Lower lobe of right lung (tissue), 2 donors: ENCODE data around the gene OTUB1. TPM values are rescaled to one million over a fixed set of nuclear protein-coding genes. Genes with fewer than 3 reads are reported as not detected.
A peak's percentile ranks its signal among the peaks of the same experiment; 100 is the strongest.

Experiments
- ATAC-seq, 2 donors: fragments of 200-7000 bp; cut with Tn5 transposase; one replicate each; pipeline ENCODE4 v1.9.1; 2020 to 2022; ENCODE audit warnings: mild to moderate bottlenecking in 2 of 2, moderate library complexity in 2 of 2
- DNase-seq: peaks from one replicate; pipeline ENCODE4 v3.0.0-alpha.2; 2020
- H3K27ac ChIP-seq: fragments of 200-600 bp; one replicate; pipeline ENCODE4 v1.8.0; 2022
- H3K27me3 ChIP-seq: fragments of 200-600 bp; one replicate; pipeline ENCODE4 v1.8.0; 2022; ENCODE audit warnings: low read depth
- H3K36me3 ChIP-seq: fragments of 200-600 bp; one replicate; pipeline ENCODE4 v1.8.0; 2022; ENCODE audit warnings: mild to moderate bottlenecking
- H3K4me1 ChIP-seq: fragments of 200-600 bp; one replicate; pipeline ENCODE4 v1.8.0; 2022
- H3K4me3 ChIP-seq: fragments of 200-600 bp; one replicate; pipeline ENCODE4 v1.8.0; 2022; ENCODE audit warnings: mild to moderate bottlenecking
- H3K9me3 ChIP-seq: fragments of 200-600 bp; one replicate; pipeline ENCODE4 v1.8.0; 2022
- intact Hi-C: fragments of 100-400 bp; cut with DNase I; formaldehyde crosslinking; loops from one replicate; pipeline ENCODE4 v1.11.0; 2022
- total RNA-seq: library from RNA; stranded (reverse); fragmentation: NEBNext Ultra II Directional; extraction: Animal tissue kit (Norgen Biotek cat#: 25700); gene quantifications from one replicate; pipeline ENCODE4 v1.2.1, GENCODE V29; 2021
- TF ChIP-seq, protein P1 (sequence below): fragments of 200-600 bp; IDR thresholded peaks from one replicate; pipeline ENCODE4 v1.8.0; 2022; ENCODE audit warnings: antibody characterized with exemption, mild to moderate bottlenecking
- donor health status: DM: no; HTN: yes; CAD: no; lungs with severe emphysema.

The OTUB1 gene
- total RNA-seq, 1 donor from 2014 or later: 61.9 TPM

DNA sequence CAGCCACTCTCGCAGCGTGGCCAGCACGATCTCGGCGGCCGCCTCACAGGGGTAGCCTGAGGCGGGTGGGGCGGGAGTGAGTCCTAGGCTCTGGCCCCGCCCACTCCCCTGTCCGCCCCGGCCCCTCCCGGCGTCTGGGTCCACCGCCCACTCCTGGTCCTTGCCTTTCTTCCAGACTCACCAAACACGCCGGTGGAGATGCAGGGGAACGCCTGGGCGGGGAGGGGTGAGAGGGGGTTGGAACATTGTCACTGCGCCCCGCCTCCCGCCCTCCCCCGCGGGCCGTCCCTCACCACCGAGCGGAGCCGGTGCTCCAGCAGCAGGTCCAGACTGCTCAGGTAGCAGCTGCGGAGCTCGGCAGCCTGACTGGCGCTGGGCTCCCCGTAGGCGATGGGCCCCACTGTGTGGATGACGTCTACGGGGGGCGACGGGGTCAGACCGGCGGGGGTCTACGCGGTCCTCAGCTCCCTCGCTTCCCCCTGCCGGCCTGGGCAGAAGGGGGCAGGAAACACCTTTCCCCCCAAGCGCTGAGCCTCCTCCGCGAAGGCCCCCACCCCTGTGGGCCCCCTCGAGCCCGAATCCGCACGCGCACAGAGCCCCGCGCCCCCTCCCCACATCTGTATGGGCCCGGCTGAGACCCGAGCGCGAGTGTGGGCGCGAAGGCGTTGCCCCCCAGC, 13.2 kb downstream of the OTUB1 start:
- H3K4me1 ChIP-seq: peaks cover 35% of the 10 kb centered on the region
- no peak overlapping the region for H3K27ac ChIP-seq
- DNase-seq: peak; percentile 63
- peak; percentile 48 to 52 for ATAC-seq
- H3K36me3 ChIP-seq: peaks cover 42% of the 10 kb centered on the region
- TF ChIP-seq, protein P1, sequence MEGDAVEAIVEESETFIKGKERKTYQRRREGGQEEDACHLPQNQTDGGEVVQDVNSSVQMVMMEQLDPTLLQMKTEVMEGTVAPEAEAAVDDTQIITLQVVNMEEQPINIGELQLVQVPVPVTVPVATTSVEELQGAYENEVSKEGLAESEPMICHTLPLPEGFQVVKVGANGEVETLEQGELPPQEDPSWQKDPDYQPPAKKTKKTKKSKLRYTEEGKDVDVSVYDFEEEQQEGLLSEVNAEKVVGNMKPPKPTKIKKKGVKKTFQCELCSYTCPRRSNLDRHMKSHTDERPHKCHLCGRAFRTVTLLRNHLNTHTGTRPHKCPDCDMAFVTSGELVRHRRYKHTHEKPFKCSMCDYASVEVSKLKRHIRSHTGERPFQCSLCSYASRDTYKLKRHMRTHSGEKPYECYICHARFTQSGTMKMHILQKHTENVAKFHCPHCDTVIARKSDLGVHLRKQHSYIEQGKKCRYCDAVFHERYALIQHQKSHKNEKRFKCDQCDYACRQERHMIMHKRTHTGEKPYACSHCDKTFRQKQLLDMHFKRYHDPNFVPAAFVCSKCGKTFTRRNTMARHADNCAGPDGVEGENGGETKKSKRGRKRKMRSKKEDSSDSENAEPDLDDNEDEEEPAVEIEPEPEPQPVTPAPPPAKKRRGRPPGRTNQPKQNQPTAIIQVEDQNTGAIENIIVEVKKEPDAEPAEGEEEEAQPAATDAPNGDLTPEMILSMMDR: no peak
- peaks cover 9% of the 10 kb centered on the region for H3K27me3 ChIP-seq
- no peaks in the 10 kb centered on the region for H3K9me3 ChIP-seq
- intact Hi-C loops: loop anchor here (5.0 kb wide), 1 partner anchor 148 kb away; no protein-coding TSS in a partner anchor
- H3K4me3 ChIP-seq: peak overlapping the region; percentile 47

DNA sequence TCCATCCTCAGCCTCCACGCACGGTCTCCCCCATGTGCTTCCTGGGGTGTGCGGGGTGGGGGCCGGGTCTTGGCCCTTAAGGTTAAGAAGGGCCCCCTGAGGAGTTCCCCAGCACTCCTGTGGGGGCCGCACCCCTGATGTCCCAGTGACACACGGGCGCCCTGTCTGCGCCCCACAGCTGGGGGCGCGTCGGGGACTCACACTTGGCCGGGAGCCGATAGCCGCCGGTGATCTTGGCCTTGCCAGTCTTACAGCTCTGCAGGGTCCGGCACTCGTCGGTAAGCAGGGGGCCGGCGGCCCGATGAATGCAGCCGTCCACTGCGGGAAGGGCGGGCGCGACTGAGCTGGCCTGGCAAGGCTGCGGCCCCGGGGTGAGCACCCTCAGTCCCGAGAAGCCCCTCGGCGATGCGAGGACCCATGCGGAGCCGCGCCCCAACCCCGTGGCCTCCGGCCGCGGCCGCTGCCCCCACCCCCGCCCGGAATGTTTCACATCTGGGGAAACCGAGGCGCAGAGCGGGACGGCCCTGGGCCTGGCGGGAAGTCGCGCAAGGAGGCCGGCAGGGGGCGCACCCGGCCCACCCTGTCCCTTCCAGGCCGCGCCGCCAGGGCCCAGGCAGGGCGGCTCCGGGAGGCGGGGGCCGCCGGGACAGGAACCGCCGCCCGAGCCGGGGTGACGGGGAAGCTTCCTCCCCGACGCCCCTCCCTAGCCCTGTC, 13.9 kb downstream of the OTUB1 start:
- DNase-seq: peak; percentile 74
- intact Hi-C loops: loop anchor here (5.0 kb wide), 1 partner anchor 147 kb away; no protein-coding TSS in a partner anchor
- TF ChIP-seq, protein P1: peak; percentile 80
- Histone ChIP-seq H3K9me3 (no peaks in the 10 kb centered on the region), H3K27me3 (peaks cover 9% of the 10 kb centered on the region), H3K4me1 (peaks cover 35% of the 10 kb centered on the region), H3K36me3 (peaks cover 35% of the 10 kb centered on the region), H3K27ac (no peak overlapping the region), H3K4me3 (peak overlapping the region; percentile 47)
- peak; percentile 88 to 89 for ATAC-seq

DNA sequence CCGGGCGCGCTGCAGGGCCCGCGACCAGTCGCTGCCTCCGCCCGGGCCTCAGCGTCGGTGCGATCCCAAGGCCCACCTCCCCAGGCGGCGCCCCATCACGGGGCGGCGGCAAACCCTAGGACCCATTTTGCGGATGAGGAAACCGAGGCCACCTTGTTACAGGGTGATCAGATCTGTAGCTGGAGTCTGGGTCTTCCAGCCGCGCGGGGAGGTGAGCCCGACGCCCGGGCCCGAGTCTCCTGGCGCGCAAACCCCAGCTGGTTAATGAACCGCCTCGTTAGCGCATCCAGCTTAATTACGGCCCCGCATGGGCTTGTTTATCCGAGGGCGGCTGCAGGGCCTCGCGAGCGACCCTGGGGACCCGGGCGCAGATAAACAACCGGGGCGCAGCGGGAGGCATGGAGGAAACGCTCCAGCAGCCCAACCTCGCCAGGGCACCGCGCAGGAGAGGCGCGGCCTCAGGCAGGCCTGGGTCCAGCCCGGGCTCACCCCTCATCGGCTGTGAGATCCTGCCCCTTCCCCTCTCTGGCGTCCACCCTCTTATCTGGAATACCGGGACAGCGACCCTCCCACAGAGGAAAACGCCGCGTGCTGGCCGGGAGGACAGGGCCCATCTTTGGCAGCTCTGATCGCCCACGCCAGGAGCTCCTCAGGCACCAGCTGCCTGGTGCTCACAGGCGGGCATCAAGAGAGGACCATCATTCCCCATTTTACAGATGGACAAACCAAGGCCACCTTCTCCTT, 14.7 kb downstream of the OTUB1 start:
- H3K4me3 ChIP-seq: peak overlapping the region; percentile 47
- intact Hi-C loops: loop anchor here (5.0 kb wide), 1 partner anchor 146 kb away; no protein-coding TSS in a partner anchor
- H3K9me3 ChIP-seq: no peaks in the 10 kb centered on the region
- ATAC-seq (no peak), DNase-seq (peak; percentile 47)
- TF ChIP-seq, protein P1: peak; percentile 16
- peaks cover 9% of the 10 kb centered on the region for H3K27me3 ChIP-seq
- no peak overlapping the region for H3K27ac ChIP-seq
- H3K4me1 ChIP-seq: peaks cover 35% of the 10 kb centered on the region
- peaks cover 29% of the 10 kb centered on the region for H3K36me3 ChIP-seq

DNA sequence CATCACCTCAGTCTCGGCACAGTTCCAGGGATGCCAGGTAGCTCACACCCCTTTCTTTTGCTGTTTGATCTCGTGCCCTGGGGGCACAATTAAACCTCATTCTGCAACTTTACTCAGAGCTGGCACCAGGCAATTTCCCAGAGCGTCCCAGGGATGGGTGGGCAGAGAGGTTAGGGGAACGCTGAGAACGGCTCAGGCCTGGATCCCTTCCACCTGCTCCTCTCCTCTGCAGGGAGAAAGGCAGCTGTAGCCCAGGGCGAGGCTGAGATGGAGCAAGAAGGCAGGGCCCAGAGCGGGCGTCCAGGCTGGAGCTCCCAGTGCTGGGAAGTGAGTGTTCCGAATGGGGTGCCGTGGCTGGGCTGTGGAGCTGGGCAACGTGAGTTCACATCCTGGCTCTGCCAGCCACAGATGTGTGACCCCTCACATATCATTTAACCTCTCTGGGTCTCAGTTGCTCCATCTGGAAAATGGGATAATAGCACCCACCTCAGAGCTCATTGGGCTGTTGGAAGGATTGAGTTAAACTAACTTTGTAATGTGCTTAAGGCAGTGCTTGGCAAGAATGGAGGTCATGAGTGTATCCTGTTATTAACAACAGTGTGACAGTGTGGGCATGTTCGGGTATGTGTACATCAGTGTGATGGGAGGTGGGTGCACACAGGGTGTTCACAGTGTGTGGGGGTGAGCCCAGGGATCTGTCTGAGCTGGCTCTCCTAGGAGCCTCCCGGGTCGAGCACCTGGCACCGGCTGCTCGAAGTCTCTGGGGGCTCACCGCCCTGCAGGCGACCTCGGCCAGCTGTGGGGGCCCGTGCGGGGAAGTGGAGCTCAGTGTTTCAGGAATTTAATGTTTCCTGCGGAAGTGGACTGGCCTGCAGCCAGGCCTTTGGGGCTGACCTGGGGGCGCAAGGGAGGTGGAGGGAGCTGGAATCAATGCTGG, 15.5 kb downstream of the OTUB1 start:
- TF ChIP-seq, protein P1: no peak
- no peak for ATAC-seq
- Histone ChIP-seq H3K4me1 (peaks cover 35% of the 10 kb centered on the region), H3K4me3 (no peak overlapping the region), H3K36me3 (peaks cover 21% of the 10 kb centered on the region), H3K27me3 (peaks cover 9% of the 10 kb centered on the region), H3K9me3 (no peaks in the 10 kb centered on the region), H3K27ac (no peak overlapping the region)
- DNase-seq: no peak
- intact Hi-C loops: loop anchor here (5.0 kb wide), 1 partner anchor 146 kb away; no protein-coding TSS in a partner anchor
